Heart left ventricle (tissue), 16 donors: ENCODE data around the gene AKR7A2. TPM values are rescaled to one million over a fixed set of nuclear protein-coding genes. Genes with fewer than 3 reads are reported as not detected.

ENCODE experiments used
- ATAC-seq, 4 donors: fragments of 200-7000 bp; cut with Tn5 transposase; one replicate each; pipeline ENCODE4 v1.9.1; 2020 to 2022; ENCODE audit warnings: moderate library complexity in 4 of 4, mild to moderate bottlenecking in 3 of 4, moderate number of reproducible peaks in 1 of 4
- DNase-seq, 5 donors: peaks; one replicate each; pipeline ENCODE4 v3.0.0-alpha.2; 2020
- H3K27ac ChIP-seq, 12 donors: fragments of 200-600 bp; sonication (generic) in 4 of 12; one replicate each; pipeline versions ENCODE4 v1.5.0 to v1.8.0; 2016 to 2022; ENCODE audit warnings: mild to moderate bottlenecking in 2 of 12
- H3K27me3 ChIP-seq, 9 donors: fragments of 200-600 bp; sonication (generic) in 2 of 9; one replicate each; pipeline versions ENCODE4 v1.5.1 to v1.8.0; 2016 to 2022; ENCODE audit warnings: mild to moderate bottlenecking in 3 of 9
- H3K36me3 ChIP-seq, 9 donors: fragments of 200-600 bp; sonication (generic) in 2 of 9; one replicate each; pipeline versions ENCODE4 v1.5.0 to v1.8.0; 2018 to 2022; ENCODE audit warnings: mild to moderate bottlenecking in 2 of 9
- H3K4me1 ChIP-seq, 12 donors: fragments of 200-600 bp; sonication (generic) in 4 of 12; one replicate each; pipeline versions ENCODE4 v1.5.0 to v1.8.0; 2016 to 2022; ENCODE audit warnings: mild to moderate bottlenecking in 3 of 12
- H3K4me3 ChIP-seq, 12 donors: fragments of 200-600 bp; sonication (generic) in 4 of 12; one replicate each; pipeline versions ENCODE4 v1.5.0 to v1.8.0; 2017 to 2022; ENCODE audit warnings: mild to moderate bottlenecking in 9 of 12, moderate library complexity in 4 of 12
- H3K9me3 ChIP-seq, 12 donors: fragments of 200-600 bp; sonication (generic) in 4 of 12; one replicate each; pipeline versions ENCODE4 v1.5.0 to v1.8.0; 2016 to 2022; ENCODE audit warnings: mild to moderate bottlenecking in 1 of 12
- CTCF ChIP-seq, 12 donors: fragments of 200-600 bp; sonication (generic) in 4 of 12; IDR thresholded peaks; one replicate each; pipeline versions ENCODE4 v1.5.0 to v1.8.0; 2018 to 2022; ENCODE audit warnings: antibody characterized with exemption in 12 of 12, mild to moderate bottlenecking in 5 of 12
- POLR2A ChIP-seq, 2 donors: fragments of 450-650 bp; IDR thresholded peaks; one replicate each; pipeline ENCODE4 v1.6.1; 2017; ENCODE audit warnings: antibody characterized with exemption in 2 of 2, mild to moderate bottlenecking in 2 of 2, moderate library complexity in 2 of 2
- WGBS, 4 donors: extraction: QIAGEN DNeasy Blood & Tissue Kit in 2 of 4; methylation state at CpG; one replicate each; pipeline versions ENCODE4 v1.1.5 to v1.1.7; 2013 to 2018; 5-methylcytosine and 5-hydroxymethylcytosine counted together
- intact Hi-C, 10 donors: fragments of 100-400 bp; cut with DNase I; formaldehyde crosslinking; loops; one replicate each; pipeline versions ENCODE4 v1.11.1 to v1.14.2; 2022
- polyA plus RNA-seq, 2 donors: library from polyadenylated mRNA; stranded (reverse); fragments of 200-250 nt; gene quantifications; one replicate each; pipeline ENCODE4 v1.2.3, GENCODE V29; 2013
- total RNA-seq, 9 donors: library from RNA; depleted of rRNA in 2 of 9; stranded (reverse); fragments of >200 nt in 2 of 9; fragmentation: NEBNext Ultra II Directional in 3 of 9; extraction: Animal tissue kit (Norgen Biotek cat#: 25700) in 3 of 9; gene quantifications; one replicate each; pipeline versions ENCODE4 v1.1.0 to v1.2.4, GENCODE V29; 2016 to 2023
- donor health status: ischemic (EF 13 %, LVEDD 7.1; RV severe dilation, severe dysfunction).
- donor health status: healthy with polysubstance abuse.
- donor health status: DM: no; HTN: yes; CAD: no.
- donor health status: DM: no; HTN: no; CAD: no.
- donor health status: ischemic (EF 25% LVEDD 6.9; RV normal size, moderate dysfunction).
- donor health status: ischemic (EF 25% LVEDD 5.7; RV mildly dilated, moderate dysfunction).
- donor health status: healthy.
- donor health status: DM: yes; HTN: yes; CAD: no.
- donor health status: ischemic (EF 35%, LVEDD 5.7; RV mildly dilated, moderate dysfunction).
- donor health status: nonischemic (EF 11% LVEDD 7.7; RV severe dilation, severe dysfunction).
- donor health status: DM: yes; HTN: yes; CAD: no.
- donor health status: PGD.
- donor health status: ischemic (EF 29% LVEDD 5.4; RV normal size, mild dysfunction).
- donor health status: nonischemic (EF 23%, LVEDD 6.1; RV moderate dilation, normal function).

The AKR7A2 gene
- total and polyA plus RNA-seq, 11 donors = 13.8 to 97.5 (median 41.9) TPM

- Histone ChIP-seq H3K9me3 (no peaks in the 10 kb centered on the region), H3K4me1 (no peaks in the 10 kb centered on the region), H3K4me3 (no peak overlapping the region), H3K27me3 (no peaks in the 10 kb centered on the region), H3K27ac (no peak overlapping the region), H3K36me3 (peaks cover 0 to 65% (median 45%) of the 10 kb centered on the region in 9 donors)
- WGBS, 4 donors = 90 to 95% (median 93%) methylated on average over 5 of the region's 5 CpGs
- TF ChIP-seq CTCF (IDR thresholded peaks at IDR 0.05) (no peak), POLR2A (IDR thresholded peaks at IDR 0.05) (no peak)
- ATAC-seq (no peak), DNase-seq (no peak)
- intact Hi-C loops = no loop called here
These were observed 17.7 kb upstream of the AKR7A2 start for GRCh38 chr1:19329611-19330010.

- H3K4me1 ChIP-seq = no peaks in the 10 kb centered on the region
- no peak for ATAC-seq
- DNase-seq = no peak
- no peak for TF ChIP-seq POLR2A (IDR thresholded peaks at IDR 0.05)
- TF ChIP-seq CTCF (IDR thresholded peaks at IDR 0.05) = no peak
- 88 to 90% (median 89%) methylated on average over 13 of the region's 13 CpGs for WGBS, 4 donors
- H3K4me3 ChIP-seq = no peak overlapping the region
- H3K36me3 ChIP-seq = peaks cover 0 to 69% (median 47%) of the 10 kb centered on the region in 9 donors
- no peak overlapping the region for H3K27ac ChIP-seq
- no peaks in the 10 kb centered on the region for H3K27me3 ChIP-seq
- H3K9me3 ChIP-seq = no peaks in the 10 kb centered on the region
- intact Hi-C loops = no loop called here
These were observed 17.2 kb upstream of the AKR7A2 start for GRCh38 chr1:19329188-19329587.

GRCh38 chr1:19328486-19328885 lies 16.5 kb upstream of the AKR7A2 start:
- ATAC-seq = no peak
- WGBS, 4 donors = 93 to 100% (median 95%) methylated on average over 9 to 18 of the region's 18 CpGs
- no peak overlapping the region for H3K4me3 ChIP-seq
- peak in 1 of 5 donors; percentile 44 for DNase-seq
- no peaks in the 10 kb centered on the region for H3K4me1 ChIP-seq
- no peak overlapping the region for H3K27ac ChIP-seq
- H3K9me3 ChIP-seq = no peaks in the 10 kb centered on the region
- intact Hi-C loops = no loop called here
- TF ChIP-seq CTCF (IDR thresholded peaks at IDR 0.05) (no peak), POLR2A (IDR thresholded peaks at IDR 0.05) (no peak)
- H3K36me3 ChIP-seq = peaks cover 0 to 75% (median 54%) of the 10 kb centered on the region in 9 donors
- no peaks in the 10 kb centered on the region for H3K27me3 ChIP-seq

- no peak overlapping the region for H3K4me3 ChIP-seq
- no peaks in the 10 kb centered on the region for H3K4me1 ChIP-seq
- no peaks in the 10 kb centered on the region for H3K27me3 ChIP-seq
- ATAC-seq = no peak
- no peak for DNase-seq
- no peak for TF ChIP-seq CTCF (IDR thresholded peaks at IDR 0.05)
- no peak overlapping the region for H3K27ac ChIP-seq
- H3K36me3 ChIP-seq = peaks cover 0 to 76% (median 60%) of the 10 kb centered on the region in 9 donors
- WGBS, 4 donors = 89 to 93% (median 93%) methylated on average over 9 of the region's 9 CpGs
- intact Hi-C loops = no loop called here
- no peaks in the 10 kb centered on the region for H3K9me3 ChIP-seq
These were observed 15.8 kb upstream of the AKR7A2 start for GRCh38 chr1:19327736-19328135.
